Measurements from ENCODE around the gene ASAP2. TPM values are rescaled to one million over a fixed set of nuclear protein-coding genes. Genes with fewer than 3 reads are reported as not detected.

ASAP2 gene
- total RNA-seq, 1 experiment from 2014 or later: 12.6 TPM

- no peak overlapping the region for H4K91ac ChIP-seq (ENCODE audit: insufficient read length, low read depth, low read length)
- H2AK5ac ChIP-seq (ENCODE audit: insufficient read length, low read length): no peak overlapping the region
- H3K79me1 ChIP-seq (ENCODE audit: insufficient read depth, low read depth, low read length, poor library complexity, severe bottlenecking): no peaks in the 10 kb centered on the region
- no peak overlapping the region for H4K8ac ChIP-seq (replicated peaks; ENCODE audit: insufficient read length, low read depth, low read length)
- Mint-ChIP-seq H3K36me3 (ENCODE audit: insufficient read depth in 1 of 3, low read depth in 3 of 3) (no peaks in the 10 kb centered on the region; a peak in 1 of 7 replicates), H3K27me3 (ENCODE audit: low read depth) (no peaks in the 10 kb centered on the region), H3K27ac (no peak overlapping the region), H3K4me1 (peaks cover 15 to 17% of the 10 kb centered on the region in 2 experiments), H3K9me3 (no peaks in the 10 kb centered on the region), H3K4me3 (no peak overlapping the region)
- H2BK15ac ChIP-seq (ENCODE audit: low read depth, low read length): no peak overlapping the region
- H3K14ac ChIP-seq (ENCODE audit: insufficient read depth, low read length): no peak overlapping the region
- H2BK12ac ChIP-seq (ENCODE audit: insufficient read length, low read depth, low read length): no peak overlapping the region
- H3K79me2 ChIP-seq (ENCODE audit: insufficient read depth, low read length): no peaks in the 10 kb centered on the region
- H3K27me3 ChIP-seq (ENCODE audit: insufficient read depth, low read length): no peaks in the 10 kb centered on the region
- no peak overlapping the region for H3K9ac ChIP-seq (ENCODE audit: extremely low read depth, insufficient read length, low read length)
- no peak overlapping the region for H3K4ac ChIP-seq (ENCODE audit: low read depth, low read length)
- no peak overlapping the region for H3K18ac ChIP-seq (ENCODE audit: insufficient read length, low read depth, low read length)
- H3K23ac ChIP-seq (ENCODE audit: insufficient read length, low read depth, low read length): no peak overlapping the region
- WGBS (ENCODE audit: extremely low coverage, insufficient read length, low lambda C conversion rate): no CpG with 5 or more reads among the region's 8 CpGs
- H3K23me2 ChIP-seq (ENCODE audit: insufficient read length, low read depth, low read length, poor library complexity, severe bottlenecking): no peaks in the 10 kb centered on the region
- no peaks in the 10 kb centered on the region for H3K4me1 ChIP-seq (ENCODE audit: insufficient read depth, low read length)
- H2BK120ac ChIP-seq (ENCODE audit: low read depth, low read length, poor library complexity, severe bottlenecking): no peak overlapping the region
- no peak overlapping the region for H4K5ac ChIP-seq (ENCODE audit: insufficient read length, low read depth, low read length)
- no peak overlapping the region for H2AFZ ChIP-seq (ENCODE audit: low read length)
- TF ChIP-seq CTCF (conservative IDR thresholded peaks at IDR 0.05): no peak
- no peak overlapping the region for H2BK20ac ChIP-seq (ENCODE audit: low read depth, low read length, poor library complexity, severe bottlenecking)
- H3K9me3 ChIP-seq (ENCODE audit: control insufficient read depth, low read depth, low read length): no peaks in the 10 kb centered on the region
- no peak for DNase-seq
- H3T11ph ChIP-seq (ENCODE audit: low read length): no peak overlapping the region
- H3K56ac ChIP-seq (ENCODE audit: insufficient read length, low read depth, low read length): no peak overlapping the region
- H2BK5ac ChIP-seq (ENCODE audit: insufficient read length, low read length): no peak overlapping the region
- no peaks in the 10 kb centered on the region for H4K20me1 ChIP-seq (ENCODE audit: control insufficient read depth, insufficient read depth, insufficient read length)
- no peak overlapping the region for H3K27ac ChIP-seq (ENCODE audit: insufficient read length, low read depth, low read length)
- H3K4me2 ChIP-seq (ENCODE audit: insufficient read depth, insufficient read length, low read length): no peak overlapping the region
Measured at GRCh38 chr2:9306911-9307310, 100.3 kb downstream of the ASAP2 start.

Data from H9 (cell line).